Measurements from ENCODE around the gene PNMT. TPM values are rescaled to one million over a fixed set of nuclear protein-coding genes. Genes with fewer than 3 reads are reported as not detected.

The PNMT gene
- polyA plus RNA-seq, 1 experiment: not detected

- H3K27ac ChIP-seq (ENCODE audit: low read depth, low read length): no peak overlapping the region
- POLR2A ChIA-PET: no interaction called here
- H3K27me3 ChIP-seq (ENCODE audit: control insufficient read depth, insufficient read depth, low read length): no peaks in the 10 kb centered on the region
- no peaks in the 10 kb centered on the region for H3K9me3 ChIP-seq (ENCODE audit: control insufficient read depth, insufficient read depth, low read length)
- DNase-seq (ENCODE audit: low read depth, low spot score): no peak
- CTCF ChIA-PET: interaction anchor here (0.9 to 2.4 kb wide), 6 partner anchors 9 to 57 kb away, joined by 3 to 9 read pairs (median 5); partner anchors contain the start of gene PGAP3
- TF ChIP-seq CTCF (IDR thresholded peaks at IDR 0.05; ENCODE audit: low read depth, low read length): no peak
- H3K4me3 ChIP-seq (ENCODE audit: low read depth, low read length): no peak overlapping the region
Observed at GRCh38 chr17:39678340-39679116, 10.3 kb downstream of the PNMT start.

- POLR2A ChIA-PET: no interaction called here
Observed at GRCh38 chr17:39679521-39680192, 11.4 kb downstream of the PNMT start.

GRCh38 chr17:39683295-39683939, 15.2 kb downstream of the PNMT start:
- no peak for DNase-seq (ENCODE audit: low read depth, low spot score)
- H3K27ac ChIP-seq (ENCODE audit: low read depth, low read length): no peak overlapping the region
- POLR2A ChIA-PET: no interaction called here
- no peak for TF ChIP-seq CTCF (IDR thresholded peaks at IDR 0.05; ENCODE audit: low read depth, low read length)
- no peak overlapping the region for H3K4me3 ChIP-seq (ENCODE audit: low read depth, low read length)
- H3K9me3 ChIP-seq (ENCODE audit: control insufficient read depth, insufficient read depth, low read length): no peaks in the 10 kb centered on the region
- CTCF ChIA-PET: no interaction called here
- H3K27me3 ChIP-seq (ENCODE audit: control insufficient read depth, insufficient read depth, low read length): no peaks in the 10 kb centered on the region

More at GRCh38 chr17:39679521-39680192, 11.4 kb downstream of the PNMT start:
- Histone ChIP-seq H3K4me3 (ENCODE audit: low read depth, low read length) (no peak overlapping the region), H3K9me3 (ENCODE audit: control insufficient read depth, insufficient read depth, low read length) (no peaks in the 10 kb centered on the region), H3K27ac (ENCODE audit: low read depth, low read length) (no peak overlapping the region), H3K27me3 (ENCODE audit: control insufficient read depth, insufficient read depth, low read length) (no peaks in the 10 kb centered on the region)
- no peak for DNase-seq (ENCODE audit: low read depth, low spot score)
- TF ChIP-seq CTCF (IDR thresholded peaks at IDR 0.05; ENCODE audit: low read depth, low read length): no peak
- CTCF ChIA-PET: interaction anchor here (0.9 to 1.4 kb wide), 4 partner anchors 8 to 58 kb away, joined by 3 to 4 read pairs (median 4); partner anchors contain the start of gene PGAP3

GRCh38 chr17:39684369-39685192, 16.3 kb downstream of the PNMT start:
- no peak for DNase-seq (ENCODE audit: low read depth, low spot score)
- Histone ChIP-seq H3K27ac (ENCODE audit: low read depth, low read length) (no peak overlapping the region), H3K27me3 (ENCODE audit: control insufficient read depth, insufficient read depth, low read length) (no peaks in the 10 kb centered on the region), H3K4me3 (ENCODE audit: low read depth, low read length) (no peak overlapping the region), H3K9me3 (ENCODE audit: control insufficient read depth, insufficient read depth, low read length) (no peaks in the 10 kb centered on the region)
- TF ChIP-seq CTCF (IDR thresholded peaks at IDR 0.05; ENCODE audit: low read depth, low read length): no peak
- ChIA-PET POLR2A (no interaction called here), CTCF (no interaction called here)

All from AG04450 (cell line).